K562 (cell line): ENCODE results near the gene TLR1. TPM values are rescaled to one million over a fixed set of nuclear protein-coding genes. Genes with fewer than 3 reads are reported as not detected.

Source experiments
- ATAC-seq: fragments of 200-7000 bp; cut with Tn5 transposase; 3 replicates; pipeline ENCODE4 v1.9.1; 2020; ENCODE audit warnings: moderate library complexity
- BruUV-seq: library from RNA; stranded (reverse); fragments of 400-500 nt; replicated peaks from 2 replicates; lab custom pipeline; 2021; lab: Mats Ljungman, UMichigan
- CTCF ChIA-PET: fragments of 300-600 bp; formaldehyde crosslinking; extraction: SDS; loops from one replicate; lab custom pipeline; 2021; ENCODE audit warnings: low intra/inter-chr PET ratio; lab: Yijun Ruan, JAX
- POLR2A ChIA-PET: fragments of 300-600, 350-650 bp; sonication (Branson Sonifier 250); formaldehyde crosslinking; extraction: SDS; loops from one replicate; lab custom pipeline; 2021; ENCODE audit warnings: antibody characterized with exemption, inconsistent platforms; lab: Yijun Ruan, JAX
- DNase-seq, 4 experiments: peaks; one replicate each; pipeline versions ENCODE4 v3.0.0 to v3.0.0-alpha.2; 2011 to 2018; ENCODE audit warnings: low spot score in 3 of 4, mixed read lengths in 3 of 4; ENCODE audit errors: extremely low read depth in 1 of 4
- FAIRE-seq: peaks from 2 replicates; lab custom pipeline; 2011; peaks lifted over from hg19 to GRCh38; lab: Jason Lieb, UNC
- H2AFZ ChIP-seq: 2 replicates; pipeline ENCODE4 v1.6.0; 2011; ENCODE audit warnings: low read depth, low read length, control low read depth, inconsistent platforms
- H3K27ac ChIP-seq: fragments of 200-600 bp; 3 replicates; pipeline ENCODE4 v1.8.0; 2011; ENCODE audit warnings: low read depth, mild to moderate bottlenecking, control low read depth, inconsistent platforms, low read length, moderate library complexity, mixed read lengths; ENCODE audit errors: extremely low read depth
- H3K27me3 ChIP-seq, 2 experiments: fragments of 300-600 bp in 1 of 2; 2 replicates in 1 of 2; 3 replicates in 1 of 2; pipeline versions ENCODE4 v1.6.0 to v1.8.0; 2011; ENCODE audit warnings: inconsistent platforms in 2 of 2, low read length in 2 of 2, mild to moderate bottlenecking in 1 of 2, mixed read lengths in 1 of 2, moderate library complexity in 1 of 2; ENCODE audit not compliant: control insufficient read depth in 2 of 2, insufficient read depth in 2 of 2
- H3K36me3 ChIP-seq: fragments of 300-600 bp; 3 replicates; pipeline ENCODE4 v1.8.0; 2011; ENCODE audit warnings: mild to moderate bottlenecking, low read length, inconsistent platforms; ENCODE audit not compliant: control insufficient read depth, insufficient read depth
- H3K4me1 ChIP-seq, 2 experiments: fragments of 200-600 bp in 1 of 2; replicated peaks in 1 of 2; 2 replicates in 1 of 2; 3 replicates in 1 of 2; pipeline versions ENCODE4 v1.5.1 to v1.8.0; 2011; ENCODE audit warnings: inconsistent platforms in 2 of 2, low read length in 2 of 2, mild to moderate bottlenecking in 1 of 2, mixed read lengths in 1 of 2, moderate library complexity in 1 of 2; ENCODE audit not compliant: control insufficient read depth in 2 of 2, insufficient read depth in 2 of 2
- H3K4me2 ChIP-seq: 2 replicates; pipeline ENCODE4 v1.6.1; 2011; ENCODE audit warnings: low read length, control low read depth, inconsistent platforms, mixed read lengths; ENCODE audit not compliant: insufficient read depth
- H3K4me3 ChIP-seq: fragments of 200-600 bp; sonication (generic), shearing (Covaris generic); 2 replicates; pipeline ENCODE4 v1.5.1; 2016; ENCODE audit warnings: control low read depth, inconsistent platforms
- H3K79me2 ChIP-seq: fragments of 200-600 bp; 3 replicates; pipeline ENCODE4 v1.8.0; 2011; ENCODE audit warnings: low read length, inconsistent platforms; ENCODE audit not compliant: control insufficient read depth, insufficient read depth
- H3K9ac ChIP-seq, 2 experiments: 2 replicates each; pipeline versions ENCODE4 v1.6.0 to v1.6.1; 2011; ENCODE audit warnings: low read depth in 2 of 2, low read length in 2 of 2, control low read depth in 1 of 2, inconsistent platforms in 1 of 2, mild to moderate bottlenecking in 1 of 2, mixed read lengths in 1 of 2; ENCODE audit not compliant: insufficient read depth in 1 of 2
- H3K9me1 ChIP-seq: one replicate; pipeline ENCODE4 v1.6.0; 2011; ENCODE audit warnings: inconsistent platforms, mild to moderate bottlenecking, low read length, moderate library complexity; ENCODE audit not compliant: control insufficient read depth, insufficient read depth
- H3K9me3 ChIP-seq: replicated peaks from 2 replicates; pipeline ENCODE4 v1.5.1; 2011; ENCODE audit warnings: low read depth, low read length, inconsistent platforms; ENCODE audit not compliant: control insufficient read depth, insufficient read depth
- H4K20me1 ChIP-seq: replicated peaks from 2 replicates; pipeline ENCODE4 v1.6.1; 2011; ENCODE audit warnings: low read length, inconsistent platforms, mixed read lengths; ENCODE audit not compliant: control insufficient read depth, insufficient read depth
- ATF2 ChIP-seq: sonication (generic); formaldehyde crosslinking; IDR thresholded peaks from 2 replicates; pipeline ENCODE4 v1.8.1; 2022; ENCODE audit warnings: missing genetic modification reagents
- ATF7 ChIP-seq: fragments of 450-650 bp; IDR thresholded peaks from 2 replicates; pipeline ENCODE4 v1.7.1; 2014; ENCODE audit warnings: mild to moderate bottlenecking, moderate library complexity
- BCL6 ChIP-seq: fragments of 250-450 bp; sonication (Bioruptor Pico); IDR thresholded peaks from 2 replicates; pipeline ENCODE4 v1.4.0; 2020
- CGGBP1 ChIP-seq: fragments of 250-450 bp; sonication (Bioruptor Pico); IDR thresholded peaks from 2 replicates; pipeline ENCODE4 v1.9.0; 2021; ENCODE audit warnings: mild to moderate bottlenecking
- CSDE1 ChIP-seq, 2 experiments: fragments of 450-650 bp; IDR thresholded peaks; 2 replicates each; pipeline ENCODE4 v1.6.1; 2016; ENCODE audit warnings: mild to moderate bottlenecking in 1 of 2
- CTCFL ChIP-seq: IDR thresholded peaks from 2 replicates; pipeline ENCODE4 v1.6.1; 2011; ENCODE audit warnings: borderline replicate concordance, low read depth, mild to moderate bottlenecking, moderate library complexity, low read length; ENCODE audit not compliant: insufficient read depth, poor library complexity, severe bottlenecking
- DIDO1 ChIP-seq: fragments of 450-650 bp; IDR thresholded peaks from 2 replicates; pipeline ENCODE4 v1.6.1; 2016; ENCODE audit warnings: low read depth, missing biosample characterization, missing genetic modification characterization
- ELK3 ChIP-seq: fragments of 450-650 bp; formaldehyde crosslinking; IDR thresholded peaks from 2 replicates; pipeline ENCODE4 v1.4.0; 2020; ENCODE audit warnings: mild to moderate bottlenecking
- EWSR1 ChIP-seq: fragments of 450-650 bp; IDR thresholded peaks from 2 replicates; pipeline ENCODE4 v1.6.1; 2018; ENCODE audit warnings: borderline replicate concordance, mild to moderate bottlenecking, low read depth, moderate library complexity; ENCODE audit not compliant: partially characterized antibody
- HDAC2 ChIP-seq: fragments of 450-650 bp; IDR thresholded peaks from 2 replicates; pipeline ENCODE4 v1.6.1; 2016; ENCODE audit warnings: mild to moderate bottlenecking
- MLX ChIP-seq, 2 experiments: fragments of 450-650 bp in 1 of 2; sonication (generic) in 1 of 2; formaldehyde crosslinking; conservative IDR thresholded peaks; 2 replicates each; pipeline versions ENCODE4 v1.4.0 to v1.8.1; 2020 to 2022; ENCODE audit warnings: mild to moderate bottlenecking in 1 of 2, missing genetic modification reagents in 1 of 2
- SMARCC2 ChIP-seq: fragments of 450-650 bp; IDR thresholded peaks from 2 replicates; pipeline ENCODE4 v1.6.1; 2017; ENCODE audit warnings: antibody characterized with exemption, moderate library complexity, mild to moderate bottlenecking, low read depth
- SRSF1 ChIP-seq: fragments of 200-400 bp; formaldehyde crosslinking; IDR thresholded peaks from 2 replicates; pipeline ENCODE4 v1.6.1; 2017; ENCODE audit warnings: mild to moderate bottlenecking, low read depth, low read length, moderate library complexity
- VEZF1 ChIP-seq: fragments of 200-800 bp; sonication (Bioruptor generic); IDR thresholded peaks from 2 replicates; pipeline ENCODE4 v1.6.1; 2017; ENCODE audit warnings: missing genetic modification characterization, missing compliant biosample characterization
- ZNF165 ChIP-seq: fragments of 250-450 bp; sonication (Bioruptor Pico); IDR thresholded peaks from 2 replicates; pipeline ENCODE4 v1.4.0; 2020; ENCODE audit warnings: borderline replicate concordance
- ZNF76 ChIP-seq: fragments of 250-450 bp; sonication (Bioruptor Pico); IDR thresholded peaks from 2 replicates; pipeline ENCODE4 v1.4.0; 2020; ENCODE audit warnings: mild to moderate bottlenecking, moderate library complexity, borderline replicate concordance
- WGBS: fragments of 100-300 bp; shearing (Covaris generic); methylation state at CpG from one replicate; pipeline ENCODE4 v1.1.6; 2016; ENCODE audit warnings: low coverage, mixed read lengths; ENCODE audit not compliant: insufficient coverage; ENCODE audit errors: missing lambda C conversion rate; 5-methylcytosine and 5-hydroxymethylcytosine counted together
- in situ Hi-C: fragments of 300-500 bp; cut with MboI; formaldehyde crosslinking; loops from 4 replicates; pipeline ENCODE4 v1.15.0; 2018; ENCODE audit warnings: inconsistent platforms, mixed read lengths
- intact Hi-C: fragments of 100-400 bp; cut with micrococcal nuclease; formaldehyde crosslinking; loops from 2 replicates; pipeline ENCODE4 v1.14.2; 2022
- polyA plus RNA-seq, 8 experiments: library from polyadenylated mRNA; depleted of rRNA in 4 of 8; stranded (reverse) in 5 of 8; unstranded in 3 of 8; fragments of >200 nt; fragmentation: Nextera tagmentation in 2 of 8; fragmentation: Illumina TruSeq in 1 of 8; extraction: Ambion mirVana in 2 of 8; extraction: Trizol in 1 of 8; gene quantifications; 2 replicates each; pipeline versions ENCODE4 v1.2.1 to v1.2.3, GENCODE V29; 2011 to 2014; ENCODE audit warnings: inconsistent platforms in 1 of 8, missing spikeins in 1 of 8
- total RNA-seq, 7 experiments: library from RNA; depleted of rRNA in 6 of 7; stranded (reverse); fragments of >200 nt in 6 of 7; fragmentation: Illumina TruSeq in 2 of 7; extraction: Trizol in 2 of 7; gene quantifications; 2 replicates each; pipeline versions ENCODE4 v1.2.1 to v1.2.3, GENCODE V29; 2011 to 2021; ENCODE audit warnings: low replicate concordance in 1 of 7

The TLR1 gene
- total and polyA plus RNA-seq, 9 of the 15 experiments (the other 6 are each of a cell fraction or from before 2014, with no cell fraction given), result 0.11 to 0.49 (median 0.29) TPM

GRCh38 chr4:38814386-38814785 lies 9.8 kb upstream of the TLR1 start:
- Histone ChIP-seq H3K4me3 (no peak overlapping the region), H3K27ac (no peak overlapping the region), H2AFZ (no peak overlapping the region), H3K36me3 (no peaks in the 10 kb centered on the region), H3K4me1 (no peaks in the 10 kb centered on the region), H3K9me3 (no peaks in the 10 kb centered on the region), H3K9ac (no peak overlapping the region), H3K9me1 (no peaks in the 10 kb centered on the region), H4K20me1 (no peaks in the 10 kb centered on the region), H3K4me2 (no peak overlapping the region), H3K27me3 (no peaks in the 10 kb centered on the region), H3K79me2 (no peaks in the 10 kb centered on the region)
- in situ Hi-C loops (no loop called here), intact Hi-C loops (no loop called here)
- DNase-seq (no peak), ATAC-seq (no peak), FAIRE-seq (no peak)
- WGBS, result 0% methylated on average over 3 of the region's 3 CpGs
- ChIA-PET CTCF (no interaction called here), POLR2A (interaction anchor here (0.9 to 1.1 kb wide), 2 partner anchors 10 to 89 kb away, joined by 3 to 5 read pairs; no protein-coding TSS in a partner anchor)
- no TSS peak for BruUV-seq
- TF ChIP-seq VEZF1 (CRISPR knock-in tag) (no peak), CTCFL (no peak), EWSR1 (no peak), ZNF165 (no peak), CSDE1 (IDR thresholded peaks at IDR 0.05) (no peak), HDAC2 (no peak), SRSF1 (no peak), ATF2 (CRISPR knock-in tag) (no peak), ZNF76 (CRISPR knock-in tag) (no peak), BCL6 (CRISPR knock-in tag) (no peak), ELK3 (CRISPR knock-in tag) (no peak), DIDO1 (tag) (no peak), MLX (CRISPR knock-in tag; conservative IDR thresholded peaks at IDR 0.05) (no peak), SMARCC2 (no peak), ATF7 (no peak), CGGBP1 (CRISPR knock-in tag) (no peak)
